Testis (tissue), 2 donors: ENCODE measurements around the gene ITCH.

Experiments used
- CTCF ChIP-seq, 3 experiments: fragments of 450-650 bp in 2 of 3; fragments of 200-600 bp in 1 of 3; sonication (generic) in 1 of 3; IDR thresholded peaks; one replicate each; pipeline ENCODE4 v1.5.1; 2016 to 2019; ENCODE audit warnings: antibody characterized with exemption in 3 of 3, mild to moderate bottlenecking in 2 of 3, moderate library complexity in 1 of 3
- POLR2A ChIP-seq: fragments of 450-650 bp; IDR thresholded peaks from one replicate; pipeline ENCODE4 v1.6.1; 2017; ENCODE audit warnings: antibody characterized with exemption, mild to moderate bottlenecking, moderate library complexity

DNA sequence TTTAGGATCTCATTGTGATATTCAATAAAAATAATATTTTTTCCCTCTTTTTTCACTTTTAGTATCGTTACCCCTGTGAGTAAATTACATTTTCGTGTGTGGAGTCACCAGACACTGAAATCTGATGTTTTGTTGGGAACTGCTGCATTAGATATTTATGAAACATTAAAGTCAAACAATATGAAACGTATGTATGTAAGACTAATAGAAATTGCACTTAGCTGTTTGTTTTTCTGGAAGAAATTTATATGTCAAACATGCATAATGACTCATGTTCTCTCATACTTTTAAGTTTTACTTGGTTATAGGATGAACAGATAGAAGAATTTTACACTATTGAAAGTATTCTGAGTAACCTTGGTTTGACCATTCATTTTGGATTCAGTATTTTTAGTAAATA, 49.4 kb downstream of the ITCH start:
- TF ChIP-seq CTCF (IDR thresholded peaks at IDR 0.05) (no peak), POLR2A (no peak)
